H1 (cell line): ENCODE results near the gene DNAH10. TPM values are rescaled to one million over a fixed set of nuclear protein-coding genes. Genes with fewer than 3 reads are reported as not detected.

Experiments
- CTCF ChIA-PET: fragments of 300-600 bp; sonication (Branson Sonifier 250); formaldehyde crosslinking; loops from one replicate; lab custom pipeline; 2021; ENCODE audit not compliant: partially characterized antibody; lab: Charles Lee
- POLR2A ChIA-PET: fragments of 300-600 bp; sonication (Branson Sonifier 250); formaldehyde crosslinking; loops from one replicate; lab custom pipeline; 2021; ENCODE audit warnings: inconsistent platforms; ENCODE audit not compliant: partially characterized antibody; lab: Charles Lee
- DNase-seq, 2 experiments: peaks; one replicate each; pipeline versions ENCODE4 v3.0.0 to v3.0.0-alpha.2; 2010 to 2022; ENCODE audit warnings: low spot score in 2 of 2, low read depth in 1 of 2, mixed read lengths in 1 of 2
- FAIRE-seq: peaks from 2 replicates; lab custom pipeline; 2011; peaks lifted over from hg19 to GRCh38; lab: Jason Lieb, UNC
- H2AFZ ChIP-seq: 2 replicates; pipeline ENCODE4 v1.8.1; 2012; ENCODE audit warnings: low read length, inconsistent platforms
- H2AK5ac ChIP-seq: 2 replicates; pipeline ENCODE4 v1.6.1; 2013; ENCODE audit warnings: low read depth, low read length
- H2BK120ac ChIP-seq: replicated peaks from 2 replicates; pipeline ENCODE3; 2013; ENCODE audit warnings: low read depth, low read length, inconsistent platforms
- H2BK12ac ChIP-seq: 2 replicates; pipeline ENCODE4 v1.6.1; 2013; ENCODE audit warnings: low read depth, low read length
- H2BK15ac ChIP-seq: 2 replicates; pipeline ENCODE4 v1.6.1; 2013; ENCODE audit warnings: low read length
- H2BK20ac ChIP-seq: 2 replicates; pipeline ENCODE4 v1.6.1; 2013; ENCODE audit warnings: low read length
- H2BK5ac ChIP-seq: 2 replicates; pipeline ENCODE4 v1.6.1; 2013; ENCODE audit warnings: low read depth, low read length
- H3K14ac ChIP-seq: 2 replicates; pipeline ENCODE4 v1.6.1; 2013; ENCODE audit warnings: inconsistent platforms; ENCODE audit not compliant: insufficient read length
- H3K18ac ChIP-seq: 2 replicates; pipeline ENCODE4 v1.6.1; 2013; ENCODE audit warnings: low read length; ENCODE audit errors: extremely low read depth
- H3K23ac ChIP-seq: 2 replicates; pipeline ENCODE4 v1.6.1; 2013; ENCODE audit warnings: inconsistent platforms; ENCODE audit not compliant: insufficient read length
- H3K23me2 ChIP-seq: 2 replicates; pipeline ENCODE4 v1.6.1; 2013; ENCODE audit warnings: low read depth, low read length
- H3K27ac ChIP-seq: 2 replicates; pipeline ENCODE4 v1.6.1; 2011; ENCODE audit warnings: low read depth, low read length, inconsistent platforms
- H3K27me3 ChIP-seq, 4 experiments: replicated peaks in 1 of 4; 1 replicate in 1 of 4; 2 replicates in 3 of 4; pipeline versions ENCODE4 v1.6.1 to v1.8.1; 2011 to 2013; ENCODE audit warnings: low read length in 3 of 4, mild to moderate bottlenecking in 3 of 4, inconsistent platforms in 2 of 4, mixed read lengths in 2 of 4, moderate library complexity in 1 of 4; ENCODE audit not compliant: control insufficient read depth in 3 of 4, insufficient read depth in 3 of 4; ENCODE audit errors: extremely low read depth in 1 of 4
- H3K36me3 ChIP-seq, 4 experiments: 2 replicates each; pipeline versions ENCODE4 v1.6.1 to v1.8.1; 2011 to 2013; ENCODE audit warnings: mild to moderate bottlenecking in 4 of 4, low read length in 3 of 4, moderate library complexity in 2 of 4, control low read depth in 1 of 4, inconsistent platforms in 1 of 4; ENCODE audit not compliant: insufficient read depth in 4 of 4, control insufficient read depth in 2 of 4
- H3K4ac ChIP-seq: replicated peaks from 2 replicates; pipeline ENCODE3; 2013; ENCODE audit warnings: low read length, low read depth, mixed read lengths, inconsistent platforms; ENCODE audit not compliant: insufficient read length
- H3K4me1 ChIP-seq, 4 experiments: replicated peaks in 1 of 4; 1 replicate in 1 of 4; 2 replicates in 3 of 4; pipeline versions ENCODE4 v1.6.1 to v1.8.1; 2011 to 2013; ENCODE audit warnings: low read length in 3 of 4, inconsistent platforms in 2 of 4, mixed read lengths in 1 of 4; ENCODE audit not compliant: insufficient read depth in 4 of 4, control insufficient read depth in 3 of 4
- H3K4me2 ChIP-seq, 2 experiments: 2 replicates each; pipeline versions ENCODE4 v1.6.1 to v1.8.1; 2011 to 2013; ENCODE audit warnings: low read depth in 2 of 2, low read length in 2 of 2, control low read depth in 1 of 2, inconsistent platforms in 1 of 2, mild to moderate bottlenecking in 1 of 2; ENCODE audit not compliant: insufficient read depth in 1 of 2
- H3K4me3 ChIP-seq, 4 experiments: fragments of 200-600, 300-600 bp in 1 of 4; sonication (generic), shearing (Covaris generic), sonication (Bioruptor Twin) in 1 of 4; 2 replicates each; pipeline versions ENCODE4 v1.5.1 to v1.8.1; 2011 to 2016; ENCODE audit warnings: low read length in 4 of 4, low read depth in 3 of 4, control low read depth in 2 of 4, inconsistent platforms in 2 of 4, mild to moderate bottlenecking in 2 of 4, mixed read lengths in 1 of 4, moderate library complexity in 1 of 4; ENCODE audit not compliant: insufficient read depth in 2 of 4; ENCODE audit errors: extremely low read depth in 1 of 4
- H3K56ac ChIP-seq: replicated peaks from 2 replicates; pipeline ENCODE3; 2013; ENCODE audit warnings: low read depth, mild to moderate bottlenecking, mixed read lengths, low read length, inconsistent platforms; ENCODE audit not compliant: insufficient read length
- H3K79me1 ChIP-seq: 2 replicates; pipeline ENCODE4 v1.6.1; 2013; ENCODE audit warnings: low read depth, low read length, control low read depth
- H3K79me2 ChIP-seq, 2 experiments: 2 replicates each; pipeline versions ENCODE4 v1.6.1 to v1.8.1; 2012 to 2013; ENCODE audit warnings: low read length in 2 of 2, mild to moderate bottlenecking in 2 of 2, inconsistent platforms in 1 of 2; ENCODE audit not compliant: insufficient read depth in 2 of 2, control insufficient read depth in 1 of 2
- H3K9ac ChIP-seq, 4 experiments: replicated peaks in 1 of 4; 1 replicate in 1 of 4; 2 replicates in 3 of 4; pipeline versions ENCODE4 v1.6.1 to v1.8.1; 2011 to 2013; ENCODE audit warnings: low read depth in 3 of 4, low read length in 3 of 4, control low read depth in 2 of 4, mild to moderate bottlenecking in 2 of 4, moderate library complexity in 2 of 4, inconsistent platforms in 1 of 4; ENCODE audit errors: extremely low read depth in 1 of 4
- H3K9me3 ChIP-seq, 2 experiments: 2 replicates each; pipeline versions ENCODE4 v1.6.1 to v1.8.1; 2012 to 2013; ENCODE audit warnings: mild to moderate bottlenecking in 2 of 2, moderate library complexity in 2 of 2, control low read depth in 1 of 2, inconsistent platforms in 1 of 2, low read depth in 1 of 2, low read length in 1 of 2, mixed read lengths in 1 of 2; ENCODE audit not compliant: insufficient read depth in 2 of 2
- H4K20me1 ChIP-seq, 2 experiments: replicated peaks in 1 of 2; 2 replicates each; pipeline versions ENCODE3 to v1.8.1; 2011 to 2013; ENCODE audit warnings: inconsistent platforms in 2 of 2, low read length in 2 of 2, mild to moderate bottlenecking in 1 of 2; ENCODE audit not compliant: insufficient read depth in 2 of 2, control insufficient read depth in 1 of 2
- H4K5ac ChIP-seq: 2 replicates; pipeline ENCODE4 v1.6.1; 2013; ENCODE audit warnings: low read length, low read depth, mixed read lengths, inconsistent platforms; ENCODE audit not compliant: insufficient read length
- H4K8ac ChIP-seq: 2 replicates; pipeline ENCODE4 v1.8.0; 2013; ENCODE audit warnings: mild to moderate bottlenecking, moderate library complexity, low read length, inconsistent platforms; ENCODE audit not compliant: insufficient read depth; ENCODE audit errors: extremely low read depth
- H4K91ac ChIP-seq: replicated peaks from 2 replicates; pipeline ENCODE3; 2013; ENCODE audit warnings: low read length, mixed read lengths, inconsistent platforms; ENCODE audit not compliant: insufficient read length
- BCL11A ChIP-seq, 2 experiments: IDR thresholded peaks; one replicate each; pipeline ENCODE4 v1.6.1; 2011; ENCODE audit warnings: low read depth in 2 of 2, low read length in 2 of 2, mild to moderate bottlenecking in 2 of 2
- BRCA1 ChIP-seq: IDR thresholded peaks from 2 replicates; pipeline ENCODE4 v1.6.1; 2012; ENCODE audit warnings: low read depth, low read length, improper control_type of control experiment
- CBX5 ChIP-seq: fragments of 300-800, 300-1000 bp; sonication (generic); IDR thresholded peaks from 2 replicates; pipeline ENCODE4 v1.7.1; 2016; ENCODE audit warnings: antibody characterized with exemption, low read length, low read depth
- CREB1 ChIP-seq: IDR thresholded peaks from 2 replicates; pipeline ENCODE4 v1.6.1; 2012; ENCODE audit warnings: inconsistent platforms
- HDAC2 ChIP-seq, 2 experiments: fragments of 300-600 bp in 1 of 2; sonication (generic) in 1 of 2; IDR thresholded peaks; 2 replicates each; pipeline ENCODE4 v1.6.1; 2011 to 2012; ENCODE audit warnings: low read depth in 2 of 2, low read length in 2 of 2, mild to moderate bottlenecking in 2 of 2, moderate library complexity in 2 of 2, borderline replicate concordance in 1 of 2, inconsistent platforms in 1 of 2
- KDM1A ChIP-seq: fragments of 200-600, 300-600 bp; sonication (generic); IDR thresholded peaks from 2 replicates; pipeline ENCODE4 v1.7.1; 2016; ENCODE audit warnings: mild to moderate bottlenecking, low read length, borderline replicate concordance
- KDM4A ChIP-seq: IDR thresholded peaks from one replicate; pipeline ENCODE4 v1.7.1; 2012; ENCODE audit warnings: low read depth, mild to moderate bottlenecking, moderate library complexity, low read length, inconsistent platforms; ENCODE audit not compliant: severe bottlenecking
- SP1 ChIP-seq: IDR thresholded peaks from 2 replicates; pipeline ENCODE4 v1.6.1; 2011; ENCODE audit warnings: low read depth, low read length
- SP4 ChIP-seq: IDR thresholded peaks from 2 replicates; pipeline ENCODE4 v1.6.1; 2012; ENCODE audit warnings: low read length, inconsistent platforms
- WGBS, 2 experiments: shearing (Covaris generic) in 1 of 2; methylation state at CpG; one replicate each; pipeline versions ENCODE4 v1.1.6 to v1.1.7; 2013 to 2015; ENCODE audit warnings: low lambda C conversion rate in 2 of 2, mixed read lengths in 2 of 2, inconsistent platforms in 1 of 2, low coverage in 1 of 2, missing lambda C conversion rate in 1 of 2; ENCODE audit not compliant: insufficient replicate concordance in 2 of 2, insufficient coverage in 1 of 2, insufficient read length in 1 of 2; ENCODE audit errors: extremely low coverage in 1 of 2, missing lambda C conversion rate in 1 of 2; 5-methylcytosine and 5-hydroxymethylcytosine counted together
- polyA plus RNA-seq, 7 experiments: library from polyadenylated mRNA; depleted of rRNA in 3 of 7; stranded (reverse) in 5 of 7; unstranded in 2 of 7; fragments of >200 nt in 5 of 7; fragments of 200-250 nt in 2 of 7; gene quantifications; 1 replicate in 5 of 7; 2 replicates in 1 of 7; 4 replicates in 1 of 7; pipeline versions ENCODE4 v1.2.1 to v1.2.3, GENCODE V29; 2011 to 2013; ENCODE audit warnings: missing spikeins in 2 of 7, mixed read lengths in 2 of 7
- total RNA-seq: library from RNA; stranded (reverse); fragmentation: NEBNext Ultra II Directional; extraction: Animal tissue kit (Norgen Biotek cat#: 25700); gene quantifications from 2 replicates; pipeline ENCODE4 v1.2.1, GENCODE V29; 2021
- TF ChIP-seq, protein P1 (sequence below): IDR thresholded peaks from 2 replicates; pipeline ENCODE4 v1.6.1; 2011; ENCODE audit warnings: low read length, improper control_type of control experiment

The DNAH10 gene
- total and polyA plus RNA-seq, 2 of the 8 experiments (the other 6 are each of a cell fraction or from before 2014, with no cell fraction given), result 0.02 to 0.24 TPM

DNA sequence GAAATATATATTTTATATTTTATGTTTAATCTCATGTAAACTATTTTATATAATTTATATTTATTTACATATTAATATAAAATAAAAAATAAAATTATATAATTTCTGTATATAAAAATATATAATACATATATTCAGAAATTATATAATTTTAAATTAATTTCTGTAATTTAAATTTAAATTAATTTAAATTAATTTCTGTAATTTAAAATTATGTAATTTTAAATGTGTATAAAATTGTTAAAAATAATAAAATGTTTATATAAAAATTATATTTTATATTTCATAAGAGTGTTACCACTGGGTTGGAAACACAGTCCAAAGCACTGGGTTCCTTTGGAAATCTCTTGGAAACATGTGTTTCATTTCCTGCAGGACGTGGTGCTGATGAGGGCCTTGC lies 94.6 kb downstream of the DNAH10 start:
- no peaks in the 10 kb centered on the region for H3K79me1 ChIP-seq
- no peaks in the 10 kb centered on the region for H3K4me1 ChIP-seq
- no peak overlapping the region for H2BK20ac ChIP-seq
- no peak overlapping the region for H2BK15ac ChIP-seq
- H3K23me2 ChIP-seq, result no peaks in the 10 kb centered on the region
- POLR2A ChIA-PET, result no interaction called here
- H3K18ac ChIP-seq, result no peak overlapping the region
- H4K8ac ChIP-seq, result no peak overlapping the region
- WGBS, 2 experiments, result 88% methylated on average over 1 of the region's 1 CpG; no CpG with 5 or more reads in 1 of the 2 experiments
- H3K27me3 ChIP-seq, result no peaks in the 10 kb centered on the region; a peak in 1 of 7 replicates
- H2BK5ac ChIP-seq, result no peak overlapping the region
- H3K23ac ChIP-seq, result no peak overlapping the region
- H3K4ac ChIP-seq, result no peak overlapping the region
- H4K20me1 ChIP-seq, result peaks cover 0 to 2% of the 10 kb centered on the region in 2 experiments
- CTCF ChIA-PET, result no interaction called here
- H3K9me3 ChIP-seq, result no peaks in the 10 kb centered on the region
- H3K4me3 ChIP-seq, result no peak overlapping the region
- DNase-seq (no peak), FAIRE-seq (no peak)
- no peak overlapping the region for H2BK120ac ChIP-seq
- no peak overlapping the region for H3K14ac ChIP-seq
- H3K36me3 ChIP-seq, result no peaks in the 10 kb centered on the region
- no peak overlapping the region for H2AK5ac ChIP-seq
- TF ChIP-seq BRCA1 (no peak), KDM4A (no peak), SP4 (no peak), BCL11A (IDR thresholded peaks at IDR 0.05; ENCODE audit: low read depth in 2 of 2, low read length in 2 of 2) (no peak), CREB1 (no peak), KDM1A (no peak), SP1 (no peak), HDAC2 (IDR thresholded peaks at IDR 0.05; ENCODE audit: borderline replicate concordance in 1 of 2, low read depth in 2 of 2, low read length in 2 of 2) (no peak), CBX5 (no peak)
- TF ChIP-seq, protein P1, sequence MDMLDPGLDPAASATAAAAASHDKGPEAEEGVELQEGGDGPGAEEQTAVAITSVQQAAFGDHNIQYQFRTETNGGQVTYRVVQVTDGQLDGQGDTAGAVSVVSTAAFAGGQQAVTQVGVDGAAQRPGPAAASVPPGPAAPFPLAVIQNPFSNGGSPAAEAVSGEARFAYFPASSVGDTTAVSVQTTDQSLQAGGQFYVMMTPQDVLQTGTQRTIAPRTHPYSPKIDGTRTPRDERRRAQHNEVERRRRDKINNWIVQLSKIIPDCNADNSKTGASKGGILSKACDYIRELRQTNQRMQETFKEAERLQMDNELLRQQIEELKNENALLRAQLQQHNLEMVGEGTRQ, result no peak
- no peak overlapping the region for H3K4me2 ChIP-seq
- H2BK12ac ChIP-seq, result no peak overlapping the region
- no peak overlapping the region for H4K5ac ChIP-seq
- H4K91ac ChIP-seq, result no peak overlapping the region
- no peak overlapping the region for H3K27ac ChIP-seq
- no peak overlapping the region for H2AFZ ChIP-seq
- H3K9ac ChIP-seq, result no peak overlapping the region
- no peaks in the 10 kb centered on the region for H3K79me2 ChIP-seq
- no peak overlapping the region for H3K56ac ChIP-seq
